Fibroblast of skin of back (primary cell): ENCODE results near the gene DLG2.
"Not testable (repeated sequence)": the region's sequence is repeated elsewhere in the genome, so short reads cannot be mapped to it uniquely, and the experiment has no call there.

Experiments used
- DNase-seq: peaks from one replicate; pipeline ENCODE4 v3.0.0-alpha.2; 2013

The DLG2 gene

GRCh38 chr11:85438328-85438727 lies 188.8 kb downstream of the DLG2 start:
- no peak for DNase-seq

- no peak for DNase-seq
These were observed 195.8 kb downstream of the DLG2 start for GRCh38 chr11:85431319-85431718.

DNA sequence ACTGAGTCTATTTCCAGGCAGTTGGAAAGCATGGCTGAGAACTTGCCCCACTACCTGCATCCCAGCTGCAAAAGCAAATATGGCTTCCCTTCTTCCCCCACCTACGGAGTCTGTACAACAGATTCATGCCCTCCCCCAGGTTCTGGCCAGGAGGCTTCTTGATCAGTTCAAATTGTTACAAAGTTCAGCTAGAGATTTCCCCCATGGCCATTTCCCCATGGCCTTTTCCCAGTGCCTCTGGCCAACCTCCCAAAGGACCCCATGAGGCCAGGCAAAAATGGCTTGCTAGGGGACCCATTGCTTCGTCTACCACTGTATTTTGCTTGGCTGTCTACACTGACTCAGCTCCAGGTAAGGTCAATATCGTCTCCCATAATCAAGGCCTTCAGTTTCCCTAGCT lies 203.3 kb downstream of the DLG2 start:
- no peak for DNase-seq

DNA sequence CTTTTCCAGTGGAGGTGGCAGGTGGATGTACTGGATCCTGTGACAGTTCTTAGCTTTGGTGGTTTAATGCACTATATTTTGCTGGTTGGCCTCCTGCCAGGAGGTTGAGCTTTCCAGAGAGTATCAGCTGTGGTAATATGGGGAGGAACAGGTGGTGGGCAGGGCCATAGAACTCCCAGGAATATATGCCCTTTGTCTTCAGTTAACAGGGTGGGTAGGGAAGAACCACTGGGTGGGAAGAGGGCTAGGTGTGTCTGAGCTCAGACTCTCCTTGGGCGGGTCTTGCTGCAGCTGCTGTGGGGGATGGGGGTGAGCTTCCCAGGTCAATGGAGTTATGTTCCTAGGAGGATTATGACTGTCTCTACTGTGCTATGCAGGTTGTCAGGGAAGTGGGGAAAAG lies 203.8 kb downstream of the DLG2 start:
- DNase-seq = no peak

DNA sequence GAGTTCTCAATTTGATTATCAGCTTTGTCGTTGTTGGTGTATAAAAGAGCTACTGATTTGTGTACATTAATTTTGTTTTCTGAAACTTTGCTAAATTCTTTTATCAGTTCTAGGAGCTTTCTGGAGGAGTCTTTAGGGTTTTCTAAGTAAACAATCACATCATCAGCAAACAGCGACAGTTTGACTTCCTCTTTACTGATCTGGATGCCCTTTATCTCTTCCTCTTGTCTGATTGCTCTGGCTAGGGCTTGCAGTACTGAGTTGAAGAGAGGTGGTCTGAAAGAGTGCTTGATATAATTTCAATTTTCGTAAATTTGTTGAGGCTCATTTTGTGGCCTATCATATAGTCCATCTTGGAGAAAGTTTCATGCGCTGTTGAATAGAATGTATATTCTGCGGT lies 213.0 kb downstream of the DLG2 start:
- DNase-seq = no peak

DNA sequence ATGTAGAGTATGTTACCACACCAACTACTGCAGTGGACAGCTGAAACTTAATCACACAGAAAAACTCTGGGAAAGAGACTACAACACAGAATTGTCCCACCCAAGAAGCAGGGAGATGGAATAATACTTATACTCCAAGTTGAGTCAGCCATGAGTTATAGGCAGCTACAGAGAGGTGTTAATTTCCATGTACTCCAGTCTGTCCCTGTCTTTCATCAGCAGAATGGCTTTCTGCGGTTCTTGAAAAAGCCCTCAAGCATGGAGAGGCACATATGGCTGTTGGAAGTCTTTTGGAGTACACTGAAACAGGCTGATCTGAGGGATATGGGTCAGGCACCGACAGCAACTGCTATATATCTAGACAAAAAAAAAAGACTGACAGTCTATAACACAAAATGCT lies 219.5 kb downstream of the DLG2 start:
- DNase-seq = no peak

- DNase-seq = no peak
These were observed 220.3 kb downstream of the DLG2 start for GRCh38 chr11:85406841-85407240.

DNA sequence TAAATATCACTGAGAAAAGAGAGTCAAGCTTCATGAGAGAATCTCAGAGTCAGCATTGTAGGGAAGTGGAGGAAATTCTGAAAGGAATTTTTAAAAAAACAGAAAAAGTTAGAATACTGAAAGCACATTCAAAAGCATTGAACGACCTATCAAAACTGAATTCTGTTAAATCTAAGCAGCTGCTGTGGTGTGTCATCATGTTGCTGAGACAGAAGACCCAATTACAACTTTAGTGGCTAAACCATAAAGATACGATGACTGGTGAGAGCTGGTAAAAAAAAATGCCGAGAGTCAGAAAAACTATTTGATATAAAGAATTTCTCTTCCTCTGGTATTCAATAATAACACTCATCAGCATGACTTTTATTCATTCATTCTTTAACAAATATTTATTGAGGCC lies 220.8 kb downstream of the DLG2 start:
- no peak for DNase-seq

DNA sequence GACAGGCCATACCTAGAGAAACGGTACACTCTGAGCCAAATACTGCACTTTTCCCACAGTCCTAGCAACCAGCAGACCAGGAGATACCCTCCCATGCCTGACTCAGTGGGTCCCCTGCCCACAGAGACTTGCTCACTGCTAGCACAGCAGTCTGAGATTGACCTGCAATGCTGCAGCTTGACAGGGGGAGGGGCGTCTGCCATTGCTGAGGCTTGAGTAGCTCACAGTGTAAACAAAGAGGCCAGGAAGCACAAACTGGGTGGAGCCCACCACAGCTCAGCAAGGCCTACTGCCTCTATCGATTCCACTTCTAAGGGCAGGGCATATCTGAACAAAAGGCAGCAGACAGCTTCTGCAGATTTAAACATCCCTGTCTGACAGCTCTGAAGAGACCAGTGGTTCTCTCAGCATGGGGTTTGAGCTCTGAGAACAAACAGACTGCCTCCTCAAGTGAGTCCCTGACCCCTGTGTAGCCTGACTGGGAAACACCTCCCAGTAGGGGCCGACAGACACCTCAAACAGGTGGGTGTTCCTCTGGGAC lies 231.6 kb downstream of the DLG2 start:
- not testable (repeated sequence) for DNase-seq

- no peak for DNase-seq
These were observed 232.9 kb downstream of the DLG2 start for GRCh38 chr11:85394283-85394682.

- no peak for DNase-seq
These were observed 236.0 kb downstream of the DLG2 start for GRCh38 chr11:85391141-85391540.

GRCh38 chr11:85385547-85385946 lies 241.6 kb downstream of the DLG2 start:
- DNase-seq = no peak

DNA sequence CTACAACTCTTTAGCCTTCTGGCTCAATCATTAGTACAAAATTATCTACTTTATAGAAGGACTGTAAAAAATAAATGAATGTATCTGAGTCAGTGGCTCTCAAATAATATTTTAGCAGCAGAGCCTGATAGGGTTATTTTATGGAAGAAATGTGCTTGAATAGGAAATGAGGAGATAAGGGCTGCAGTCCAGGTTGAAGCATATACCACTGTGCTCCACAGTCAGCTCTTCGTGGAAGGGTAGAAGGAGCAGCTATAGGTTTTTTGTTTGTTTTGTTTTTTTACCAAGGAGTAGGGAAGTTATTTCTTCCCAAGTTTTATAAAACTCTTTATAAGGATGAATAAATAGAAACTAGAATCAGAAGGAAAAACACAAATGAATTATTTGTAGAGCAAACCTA lies 242.0 kb downstream of the DLG2 start:
- no peak for DNase-seq

GRCh38 chr11:85379066-85379465 lies 248.1 kb downstream of the DLG2 start:
- no peak for DNase-seq

- DNase-seq = no peak
These were observed 249.2 kb downstream of the DLG2 start for GRCh38 chr11:85377901-85378300.

- DNase-seq = no peak
These were observed 267.3 kb downstream of the DLG2 start for GRCh38 chr11:85359859-85360258.

- no peak for DNase-seq
These were observed 271.2 kb downstream of the DLG2 start for GRCh38 chr11:85355921-85356320.

GRCh38 chr11:85349539-85349938 lies 277.6 kb downstream of the DLG2 start:
- DNase-seq = not testable (repeated sequence)

- DNase-seq = no peak
These were observed 278.2 kb downstream of the DLG2 start for GRCh38 chr11:85348945-85349344.

DNA sequence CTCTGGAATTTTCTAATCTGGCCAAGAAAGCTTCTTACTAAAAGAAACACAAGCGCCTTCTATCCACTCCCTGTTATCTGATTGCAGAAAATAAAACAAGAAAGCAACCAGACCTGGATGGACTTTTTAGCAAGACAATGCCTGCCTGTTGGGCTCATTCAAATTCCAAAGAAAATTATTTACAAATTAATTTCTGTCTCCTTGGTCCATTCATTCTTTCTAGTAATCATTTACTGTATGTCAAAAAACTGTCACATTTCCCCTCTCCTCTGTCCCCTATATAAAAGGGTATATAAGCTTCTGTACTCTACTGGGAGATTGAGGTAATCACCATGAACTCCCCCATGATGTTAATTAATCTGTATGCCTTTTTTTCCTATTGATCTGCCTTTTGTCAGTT lies 279.9 kb downstream of the DLG2 start:
- DNase-seq = no peak

- no peak for DNase-seq
These were observed 280.7 kb downstream of the DLG2 start for GRCh38 chr11:85346484-85346883.

DNA sequence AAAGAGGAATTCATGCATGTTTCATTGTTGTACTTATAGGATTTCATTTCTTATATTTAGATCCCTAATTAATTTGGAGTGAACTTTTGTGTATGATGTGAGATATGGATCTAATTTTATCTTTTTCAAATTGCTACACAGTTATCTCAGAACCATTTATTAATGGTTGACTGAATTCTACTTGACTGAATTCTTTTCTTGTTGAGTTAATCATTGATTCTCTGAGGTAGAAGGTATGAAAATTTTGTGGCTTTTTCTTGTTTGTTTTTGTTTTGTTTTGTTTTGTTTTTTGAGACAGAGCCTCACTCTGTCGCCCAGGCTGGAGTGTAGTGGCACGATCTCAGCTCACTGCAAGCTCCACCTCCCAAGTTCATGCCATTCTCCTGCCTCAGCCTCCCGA lies 286.3 kb downstream of the DLG2 start:
- DNase-seq = not testable (repeated sequence)

DNA sequence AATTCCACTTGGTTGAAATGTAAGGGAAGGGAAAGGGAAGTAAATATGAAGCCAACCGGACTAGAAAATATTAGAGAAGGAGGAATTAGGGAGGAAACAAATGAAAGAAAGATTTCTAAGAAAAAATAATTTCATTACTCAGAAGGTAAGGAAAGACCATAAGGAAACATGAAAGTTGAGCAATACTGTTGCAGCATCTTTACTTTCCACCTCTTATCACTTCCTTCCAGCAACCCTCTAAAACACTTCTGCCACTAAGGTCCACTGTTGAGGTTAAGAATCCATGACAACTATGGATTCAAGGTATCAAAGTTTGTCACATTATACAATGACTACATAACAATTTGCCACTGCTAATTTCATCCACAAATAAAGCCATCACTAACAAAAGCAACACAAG lies 308.6 kb downstream of the DLG2 start:
- DNase-seq = no peak

DNA sequence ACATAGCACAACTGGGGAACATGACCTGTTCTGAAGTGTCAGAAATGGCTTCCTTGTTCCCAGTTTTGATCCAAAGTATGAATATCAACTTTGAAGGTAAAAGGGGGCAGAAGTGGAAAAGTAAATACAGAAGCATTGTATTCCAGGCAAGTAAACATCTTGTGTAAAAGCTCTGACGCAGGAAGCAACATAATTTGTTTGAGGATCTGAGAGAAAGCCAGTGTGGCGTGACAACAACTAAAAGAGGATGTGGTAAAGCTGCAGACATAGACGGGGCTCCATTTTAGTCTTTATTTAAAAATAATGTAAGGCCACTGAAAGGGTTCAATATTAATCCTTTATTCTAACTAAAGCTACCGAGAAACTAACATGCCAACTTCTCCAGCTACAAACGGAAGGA lies 310.2 kb downstream of the DLG2 start:
- DNase-seq = no peak

DNA sequence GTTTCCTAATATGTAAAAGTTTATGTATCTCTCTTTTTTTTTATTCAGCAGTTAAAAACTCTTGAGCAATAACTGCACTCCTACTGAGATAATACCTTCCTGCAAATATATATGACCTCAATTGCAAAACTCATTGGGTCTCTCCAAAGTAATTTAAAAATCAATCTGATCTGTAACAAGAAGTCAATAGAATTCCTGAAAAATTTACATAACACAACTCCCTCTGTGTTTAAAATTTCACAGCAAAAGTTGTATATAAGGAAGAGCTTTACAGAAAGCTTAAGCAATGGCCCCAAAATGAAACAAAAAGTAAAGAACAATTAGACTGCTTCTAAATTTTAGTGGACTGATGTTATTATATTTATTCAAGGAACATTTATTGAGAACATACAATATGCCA lies 313.4 kb downstream of the DLG2 start:
- no peak for DNase-seq

GRCh38 chr11:85310479-85310878 lies 316.7 kb downstream of the DLG2 start:
- no peak for DNase-seq
